ENCODE measurements around the gene CUTC. TPM values are rescaled to one million over a fixed set of nuclear protein-coding genes. Genes with fewer than 3 reads are reported as not detected.

Gene CUTC
- total RNA-seq, 2 experiments from 2014 or later: 29.9 to 41.6 TPM

DNA sequence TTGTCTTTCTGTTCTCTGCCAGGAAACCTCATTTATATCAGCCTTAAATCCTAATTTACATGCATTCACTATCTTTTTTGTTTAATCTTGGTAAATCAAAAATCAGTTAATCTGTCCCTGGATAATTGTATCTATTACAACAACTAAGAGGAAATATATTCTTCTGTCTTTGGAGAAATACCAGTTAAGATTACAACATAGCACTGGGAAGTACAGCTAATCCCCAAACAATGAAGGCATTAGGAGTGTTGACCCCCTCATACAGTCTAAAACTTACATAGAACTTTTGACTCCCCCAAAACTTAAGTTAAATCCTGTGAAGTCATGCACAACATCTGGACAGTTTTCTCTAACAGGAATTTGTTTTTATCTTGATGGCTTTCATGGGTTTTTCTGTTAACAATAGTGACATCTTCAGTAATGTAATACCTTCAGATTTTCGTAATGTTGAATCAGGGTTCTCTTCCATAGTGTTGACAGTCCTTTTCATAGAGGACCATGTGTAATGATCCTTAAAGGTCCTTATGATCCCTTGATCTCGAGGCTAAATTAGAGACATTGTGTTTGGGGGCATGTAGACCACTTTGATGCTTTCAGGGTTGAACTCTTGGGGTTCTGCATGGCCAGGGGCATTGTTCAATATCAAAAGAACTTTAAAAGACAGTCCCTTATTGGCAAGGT lies 26.3 kb downstream of the CUTC start:
- H3K79me2 ChIP-seq (ENCODE audit: insufficient read depth, low read depth, low read length): no peaks in the 10 kb centered on the region
- no peak overlapping the region for H3K4me3 ChIP-seq (ENCODE audit: low read depth, low read length, poor library complexity, severe bottlenecking)
- TF ChIP-seq, protein P1, sequence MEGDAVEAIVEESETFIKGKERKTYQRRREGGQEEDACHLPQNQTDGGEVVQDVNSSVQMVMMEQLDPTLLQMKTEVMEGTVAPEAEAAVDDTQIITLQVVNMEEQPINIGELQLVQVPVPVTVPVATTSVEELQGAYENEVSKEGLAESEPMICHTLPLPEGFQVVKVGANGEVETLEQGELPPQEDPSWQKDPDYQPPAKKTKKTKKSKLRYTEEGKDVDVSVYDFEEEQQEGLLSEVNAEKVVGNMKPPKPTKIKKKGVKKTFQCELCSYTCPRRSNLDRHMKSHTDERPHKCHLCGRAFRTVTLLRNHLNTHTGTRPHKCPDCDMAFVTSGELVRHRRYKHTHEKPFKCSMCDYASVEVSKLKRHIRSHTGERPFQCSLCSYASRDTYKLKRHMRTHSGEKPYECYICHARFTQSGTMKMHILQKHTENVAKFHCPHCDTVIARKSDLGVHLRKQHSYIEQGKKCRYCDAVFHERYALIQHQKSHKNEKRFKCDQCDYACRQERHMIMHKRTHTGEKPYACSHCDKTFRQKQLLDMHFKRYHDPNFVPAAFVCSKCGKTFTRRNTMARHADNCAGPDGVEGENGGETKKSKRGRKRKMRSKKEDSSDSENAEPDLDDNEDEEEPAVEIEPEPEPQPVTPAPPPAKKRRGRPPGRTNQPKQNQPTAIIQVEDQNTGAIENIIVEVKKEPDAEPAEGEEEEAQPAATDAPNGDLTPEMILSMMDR (conservative IDR thresholded peaks at IDR 0.05; ENCODE audit: low read length): no peak
- no peak for TF ChIP-seq EZH2phosphoT487 (IDR thresholded peaks at IDR 0.05; ENCODE audit: borderline replicate concordance, low read depth, low read length)
- ChIA-PET CTCF (ENCODE audit: unreplicated experiment) (no interaction called here), POLR2A (interaction anchor here (1.2 kb wide), 1 partner anchor 18 kb away, joined by 3 read pairs; no protein-coding TSS in a partner anchor)
- intact Hi-C loops (cut with micrococcal nuclease; ENCODE audit: unreplicated experiment): no loop called here
- H3K9me2 ChIP-seq (ENCODE audit: insufficient read depth, low read length): no peaks in the 10 kb centered on the region
- peaks cover 14% of the 10 kb centered on the region for H3K4me1 ChIP-seq (ENCODE audit: insufficient read depth, low read length, poor library complexity, severe bottlenecking)
- H2AFZ ChIP-seq (ENCODE audit: low read length): no peak overlapping the region
- H4K20me1 ChIP-seq (ENCODE audit: insufficient read depth, low read length): no peaks in the 10 kb centered on the region
- no peak overlapping the region for H3K4me2 ChIP-seq (ENCODE audit: low read length)
- no peaks in the 10 kb centered on the region for H3K9me3 ChIP-seq (ENCODE audit: low read length)
- H3K27ac ChIP-seq (ENCODE audit: low read depth, low read length, poor library complexity, severe bottlenecking): no peak overlapping the region
- DNase-seq (ENCODE audit: low spot score): no peak
- peaks cover 90% of the 10 kb centered on the region for H3K36me3 ChIP-seq (ENCODE audit: insufficient read depth, low read length)
- no TSS peak for BruUV-seq (replicated peaks)

DNA sequence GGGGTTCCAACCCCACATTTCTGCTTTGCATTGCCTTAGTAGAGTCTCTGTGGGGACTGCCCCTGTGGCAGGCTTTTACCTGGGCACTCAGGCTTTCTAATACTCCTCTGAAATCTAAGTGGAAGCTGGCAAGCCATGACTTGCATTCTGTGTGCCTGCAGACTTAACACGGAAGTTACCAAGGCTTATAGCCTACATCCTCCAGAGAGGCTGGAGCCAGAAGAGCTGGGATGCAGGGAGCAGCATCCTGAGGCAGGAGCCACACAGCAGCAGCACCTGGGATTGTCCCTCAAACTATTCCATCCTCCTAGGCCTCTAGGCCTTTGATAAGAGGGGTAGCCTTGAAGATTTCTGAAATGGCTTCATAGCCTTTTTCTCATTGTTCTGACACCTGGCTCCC lies 28.3 kb downstream of the CUTC start:
- no peak for DNase-seq (ENCODE audit: low spot score)
- Histone ChIP-seq H3K9me2 (ENCODE audit: insufficient read depth, low read length) (no peaks in the 10 kb centered on the region), H3K9me3 (ENCODE audit: low read length) (no peaks in the 10 kb centered on the region), H2AFZ (ENCODE audit: low read length) (no peak overlapping the region), H3K4me1 (ENCODE audit: insufficient read depth, low read length, poor library complexity, severe bottlenecking) (peaks cover 14% of the 10 kb centered on the region), H3K4me2 (ENCODE audit: low read length) (no peak overlapping the region), H3K36me3 (ENCODE audit: insufficient read depth, low read length) (peaks cover 71% of the 10 kb centered on the region), H3K79me2 (ENCODE audit: insufficient read depth, low read depth, low read length) (no peaks in the 10 kb centered on the region), H3K4me3 (ENCODE audit: low read depth, low read length, poor library complexity, severe bottlenecking) (no peak overlapping the region), H3K27ac (ENCODE audit: low read depth, low read length, poor library complexity, severe bottlenecking) (no peak overlapping the region), H4K20me1 (ENCODE audit: insufficient read depth, low read length) (no peaks in the 10 kb centered on the region)
- intact Hi-C loops (cut with micrococcal nuclease; ENCODE audit: unreplicated experiment): no loop called here
- POLR2A ChIA-PET: no interaction called here
- TF ChIP-seq, protein P1 (conservative IDR thresholded peaks at IDR 0.05; ENCODE audit: low read length): no peak
- TF ChIP-seq EZH2phosphoT487 (IDR thresholded peaks at IDR 0.05; ENCODE audit: borderline replicate concordance, low read depth, low read length): no peak
- CTCF ChIA-PET (ENCODE audit: unreplicated experiment): no interaction called here
- no TSS peak for BruUV-seq (replicated peaks)

DNA sequence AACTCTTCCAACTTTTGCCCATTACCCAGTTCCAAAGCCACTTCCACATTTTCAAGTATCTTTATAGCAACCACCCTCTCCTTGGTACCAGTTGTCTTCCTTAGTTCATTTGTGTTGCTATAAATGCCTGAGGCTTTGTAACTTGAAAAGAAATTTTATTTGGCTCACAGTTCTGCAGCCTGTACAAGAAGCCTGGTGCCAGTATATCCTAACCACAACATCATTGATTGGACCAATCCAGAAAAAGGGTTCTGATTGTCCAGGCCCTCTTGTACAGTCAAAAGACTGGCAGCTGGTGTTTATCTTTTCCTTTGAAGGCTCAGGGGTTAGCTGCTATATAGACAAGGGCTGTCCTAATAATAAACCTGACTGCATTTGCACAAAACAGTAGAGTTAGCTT lies 29.3 kb downstream of the CUTC start:
- H4K20me1 ChIP-seq (ENCODE audit: insufficient read depth, low read length): no peaks in the 10 kb centered on the region
- H3K27ac ChIP-seq (ENCODE audit: low read depth, low read length, poor library complexity, severe bottlenecking): no peak overlapping the region
- no peaks in the 10 kb centered on the region for H3K9me2 ChIP-seq (ENCODE audit: insufficient read depth, low read length)
- no peaks in the 10 kb centered on the region for H3K9me3 ChIP-seq (ENCODE audit: low read length)
- ChIA-PET CTCF (ENCODE audit: unreplicated experiment) (no interaction called here), POLR2A (no interaction called here)
- intact Hi-C loops (cut with micrococcal nuclease; ENCODE audit: unreplicated experiment): no loop called here
- H2AFZ ChIP-seq (ENCODE audit: low read length): no peak overlapping the region
- peaks cover 60% of the 10 kb centered on the region for H3K36me3 ChIP-seq (ENCODE audit: insufficient read depth, low read length)
- peaks cover 5% of the 10 kb centered on the region for H3K4me1 ChIP-seq (ENCODE audit: insufficient read depth, low read length, poor library complexity, severe bottlenecking)
- BruUV-seq (replicated peaks): no TSS peak
- no peak overlapping the region for H3K4me2 ChIP-seq (ENCODE audit: low read length)
- no peak for DNase-seq (ENCODE audit: low spot score)
- no peaks in the 10 kb centered on the region for H3K79me2 ChIP-seq (ENCODE audit: insufficient read depth, low read depth, low read length)
- TF ChIP-seq, protein P1 (conservative IDR thresholded peaks at IDR 0.05; ENCODE audit: low read length): no peak
- TF ChIP-seq EZH2phosphoT487 (IDR thresholded peaks at IDR 0.05; ENCODE audit: borderline replicate concordance, low read depth, low read length): no peak
- H3K4me3 ChIP-seq (ENCODE audit: low read depth, low read length, poor library complexity, severe bottlenecking): no peak overlapping the region

All from OCI-LY7 (cell line).